Measurements from ENCODE around the gene HS3ST2.
"Not testable (repeated sequence)": the region's sequence is repeated elsewhere in the genome, so short reads cannot be mapped to it uniquely, and the experiment has no call there.

HS3ST2 gene

GRCh38 chr16:22814711-22815105, 746 bp downstream of the HS3ST2 start:
- no peak for DNase-seq

- no peak for DNase-seq
Observed at GRCh38 chr16:22815863-22816262, 1.9 kb downstream of the HS3ST2 start.

- no peak for DNase-seq
Observed at GRCh38 chr16:22816475-22816874, 2.5 kb downstream of the HS3ST2 start.

GRCh38 chr16:22818736-22819135, 4.8 kb downstream of the HS3ST2 start:
- DNase-seq = not testable (repeated sequence)

- DNase-seq = no peak
Observed at GRCh38 chr16:22838681-22839080, 24.7 kb downstream of the HS3ST2 start.

GRCh38 chr16:22842031-22842430, 28.1 kb downstream of the HS3ST2 start:
- DNase-seq = not testable (repeated sequence)

- DNase-seq = no peak
Observed at GRCh38 chr16:22843122-22843521, 29.2 kb downstream of the HS3ST2 start.

- DNase-seq = no peak
Observed at GRCh38 chr16:22843856-22844255, 29.9 kb downstream of the HS3ST2 start.

- no peak for DNase-seq
Observed at GRCh38 chr16:22844416-22844815, 30.5 kb downstream of the HS3ST2 start.

GRCh38 chr16:22847100-22847499, 33.1 kb downstream of the HS3ST2 start:
- no peak for DNase-seq

- DNase-seq = no peak
Observed at GRCh38 chr16:22847690-22848089, 33.7 kb downstream of the HS3ST2 start.

- no peak for DNase-seq
Observed at GRCh38 chr16:22848451-22848850, 34.5 kb downstream of the HS3ST2 start.

GRCh38 chr16:22849517-22849916, 35.6 kb downstream of the HS3ST2 start:
- DNase-seq = no peak

GRCh38 chr16:22855231-22855630, 41.3 kb downstream of the HS3ST2 start:
- no peak for DNase-seq

- no peak for DNase-seq
Observed at GRCh38 chr16:22857296-22858025, 43.5 kb downstream of the HS3ST2 start.

- no peak for DNase-seq
Observed at GRCh38 chr16:22859925-22860324, 46.0 kb downstream of the HS3ST2 start.

GRCh38 chr16:22861580-22861979, 47.6 kb downstream of the HS3ST2 start:
- DNase-seq = no peak

GRCh38 chr16:22862046-22862445, 48.1 kb downstream of the HS3ST2 start:
- no peak for DNase-seq

- DNase-seq = no peak
Observed at GRCh38 chr16:22864375-22864774, 50.4 kb downstream of the HS3ST2 start.

GRCh38 chr16:22868593-22869224, 54.7 kb downstream of the HS3ST2 start:
- no peak for DNase-seq

- DNase-seq = no peak
Observed at GRCh38 chr16:22871861-22872260, 57.9 kb downstream of the HS3ST2 start.

GRCh38 chr16:22874394-22874793, 60.4 kb downstream of the HS3ST2 start:
- no peak for DNase-seq

GRCh38 chr16:22878955-22879354, 65.0 kb downstream of the HS3ST2 start:
- DNase-seq = no peak

- DNase-seq = no peak
Observed at GRCh38 chr16:22879466-22879865, 65.5 kb downstream of the HS3ST2 start.

GRCh38 chr16:22882981-22883380, 69.0 kb downstream of the HS3ST2 start:
- DNase-seq = no peak
